CD4-positive, alpha-beta T cell treated with Interferon alpha-2 for 1 hour (primary cell): ENCODE measurements around the gene GRB10.

Experiments used
- DNase-seq, 2 donors: peaks; one replicate each; pipeline ENCODE4 v3.0.0-alpha.2; 2020 to 2022

Gene GRB10

GRCh38 chr7:50685135-50686065, 97.3 kb downstream of the GRB10 start:
- no peak for DNase-seq

GRCh38 chr7:50684713-50685075, 98.0 kb downstream of the GRB10 start:
- no peak for DNase-seq

GRCh38 chr7:50684011-50684712, 98.5 kb downstream of the GRB10 start:
- no peak for DNase-seq

- DNase-seq: no peak
These were observed 100.1 kb downstream of the GRB10 start for GRCh38 chr7:50682573-50682972.

GRCh38 chr7:50682079-50682478, 100.6 kb downstream of the GRB10 start:
- no peak for DNase-seq

- DNase-seq: no peak
These were observed 101.2 kb downstream of the GRB10 start for GRCh38 chr7:50681432-50682045.

- peak in 1 of 2 donors; percentile 75 for DNase-seq
These were observed 103.3 kb downstream of the GRB10 start for GRCh38 chr7:50679218-50680007.

GRCh38 chr7:50678586-50678985, 104.1 kb downstream of the GRB10 start:
- no peak for DNase-seq

- DNase-seq: no peak
These were observed 105.1 kb downstream of the GRB10 start for GRCh38 chr7:50677638-50677996.

GRCh38 chr7:50676740-50677637, 105.7 kb downstream of the GRB10 start:
- DNase-seq: no peak

GRCh38 chr7:50676079-50676478, 106.6 kb downstream of the GRB10 start:
- DNase-seq: no peak

GRCh38 chr7:50674896-50675835, 107.5 kb downstream of the GRB10 start:
- no peak for DNase-seq

GRCh38 chr7:50674299-50674698, 108.4 kb downstream of the GRB10 start:
- no peak for DNase-seq

- no peak for DNase-seq
These were observed 109.6 kb downstream of the GRB10 start for GRCh38 chr7:50673096-50673495.

- no peak for DNase-seq
These were observed 110.7 kb downstream of the GRB10 start for GRCh38 chr7:50672045-50672444.

GRCh38 chr7:50671386-50671785, 111.3 kb downstream of the GRB10 start:
- DNase-seq: no peak

- DNase-seq: no peak
These were observed 112.8 kb downstream of the GRB10 start for GRCh38 chr7:50669890-50670289.

GRCh38 chr7:50667789-50668226, 114.9 kb downstream of the GRB10 start:
- no peak for DNase-seq

GRCh38 chr7:50667338-50667737, 115.4 kb downstream of the GRB10 start:
- no peak for DNase-seq

GRCh38 chr7:50666124-50666496, 116.6 kb downstream of the GRB10 start:
- no peak for DNase-seq
